WI38 (cell line): ENCODE data around the gene CELSR1.

Experiments
- H3K4me3 ChIP-seq: 2 replicates; pipeline ENCODE4 v1.5.1; 2011; ENCODE audit warnings: low read depth, mild to moderate bottlenecking, control low read depth, low read length
- CTCF ChIP-seq: IDR thresholded peaks from 2 replicates; pipeline ENCODE4 v1.5.1; 2012; ENCODE audit warnings: low read depth, mild to moderate bottlenecking, control low read depth, low read length

Gene CELSR1

GRCh38 chr22:46557736-46558480 is 20.5 kb upstream of the CELSR1 start:
- H3K4me3 ChIP-seq: no peak overlapping the region
- no peak for TF ChIP-seq CTCF

GRCh38 chr22:46556775-46557174 is 19.4 kb upstream of the CELSR1 start:
- H3K4me3 ChIP-seq: no peak overlapping the region

GRCh38 chr22:46553189-46553588 is 15.8 kb upstream of the CELSR1 start:
- TF ChIP-seq CTCF: no peak
- H3K4me3 ChIP-seq: no peak overlapping the region

More at GRCh38 chr22:46556775-46557174, 19.4 kb upstream of the CELSR1 start:
- TF ChIP-seq CTCF: no peak

- H3K4me3 ChIP-seq: no peak overlapping the region
- no peak for TF ChIP-seq CTCF
These were observed 14.6 kb upstream of the CELSR1 start for GRCh38 chr22:46551996-46552395.

- no peak for TF ChIP-seq CTCF
These were observed 13.9 kb upstream of the CELSR1 start for GRCh38 chr22:46551321-46551720.

GRCh38 chr22:46549971-46550641 is 12.7 kb upstream of the CELSR1 start:
- no peak for TF ChIP-seq CTCF
- no peak overlapping the region for H3K4me3 ChIP-seq

More at GRCh38 chr22:46551321-46551720, 13.9 kb upstream of the CELSR1 start:
- H3K4me3 ChIP-seq: no peak overlapping the region

GRCh38 chr22:46549563-46549840 is 12.1 kb upstream of the CELSR1 start:
- no peak for TF ChIP-seq CTCF
- H3K4me3 ChIP-seq: no peak overlapping the region
